IPS-18c (cell line): ENCODE measurements around the gene OR10H5.
"Not testable (repeated sequence)": the region's sequence is repeated elsewhere in the genome, so short reads cannot be mapped to it uniquely, and the experiment has no call there.

Source experiments
- H3K4me3 ChIP-seq: 2 replicates; pipeline ENCODE4 v1.7.0; 2013; ENCODE audit warnings: low read depth, mild to moderate bottlenecking, low read length, moderate library complexity; ENCODE audit not compliant: insufficient read depth
- H3K9me3 ChIP-seq: one replicate; pipeline ENCODE4 v1.6.1; 2013; ENCODE audit warnings: mild to moderate bottlenecking, low read length, moderate library complexity; ENCODE audit not compliant: control insufficient read depth, insufficient read depth

OR10H5 gene, protein sequence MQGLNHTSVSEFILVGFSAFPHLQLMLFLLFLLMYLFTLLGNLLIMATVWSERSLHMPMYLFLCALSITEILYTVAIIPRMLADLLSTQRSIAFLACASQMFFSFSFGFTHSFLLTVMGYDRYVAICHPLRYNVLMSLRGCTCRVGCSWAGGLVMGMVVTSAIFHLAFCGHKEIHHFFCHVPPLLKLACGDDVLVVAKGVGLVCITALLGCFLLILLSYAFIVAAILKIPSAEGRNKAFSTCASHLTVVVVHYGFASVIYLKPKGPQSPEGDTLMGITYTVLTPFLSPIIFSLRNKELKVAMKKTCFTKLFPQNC

GRCh38 chr19:15787611-15788155, at the start of gene OR10H5:
Gene OR10H5, plus strand, starts transcription at chr19:15787661. Its CDS starts 6,388 bp downstream, at chr19:15794049.
- H3K4me3 ChIP-seq, result no peak within 1 kb of the TSS
- H3K9me3 ChIP-seq, result no peaks in the 10 kb centered on the region

DNA sequence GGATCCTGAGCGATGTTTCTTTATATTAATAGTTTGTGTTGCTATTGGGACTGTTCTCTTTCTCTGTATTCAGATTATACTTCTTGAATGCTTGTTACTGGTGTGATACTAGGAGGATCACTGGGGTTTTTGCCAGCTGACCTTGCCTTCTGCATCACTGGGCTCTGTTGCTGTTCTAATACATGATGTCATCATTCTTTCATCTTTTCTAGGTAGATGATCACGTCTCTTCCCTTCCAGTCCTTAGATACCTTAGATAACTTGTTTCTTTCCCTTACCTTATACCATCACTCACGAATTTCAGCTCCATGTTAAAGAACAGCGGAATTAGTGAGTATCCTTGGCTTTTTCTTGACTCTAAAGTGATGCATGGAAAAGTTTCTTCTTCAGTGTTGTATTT, 49.7 kb upstream of the OR10H5 start, which contains the start of gene OR10H3:
Gene OR10H3 (plus strand): TSS at position 264 of the 400 bp plus-strand sequence. CDS start 3,408 bp downstream, outside the sequence.
- Histone ChIP-seq H3K9me3 (peaks cover 16% of the 10 kb centered on the region), H3K4me3 (no peak within 1 kb of the TSS)

DNA sequence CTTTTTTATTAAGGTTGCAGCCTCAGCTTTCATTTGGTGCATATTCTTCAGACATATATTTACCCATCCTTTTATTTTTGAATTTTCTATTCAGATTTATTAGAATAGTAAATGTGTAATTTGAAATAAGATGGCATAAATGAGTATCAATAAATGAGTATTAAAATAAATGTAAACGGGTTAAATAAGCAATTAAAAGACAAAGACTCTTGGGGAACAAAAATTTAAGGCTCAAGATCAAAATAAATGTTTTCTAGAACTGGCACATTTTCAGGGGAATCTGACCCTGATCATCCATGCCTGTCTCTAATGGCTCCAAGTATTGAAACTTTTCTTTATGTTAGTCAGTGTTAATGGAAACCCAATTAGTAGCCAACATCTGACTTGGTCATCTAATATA, 46.7 kb upstream of the OR10H5 start:
- peaks cover 11% of the 10 kb centered on the region for H3K9me3 ChIP-seq

GRCh38 chr19:15748239-15748638, 39.2 kb upstream of the OR10H5 start:
- no peaks in the 10 kb centered on the region for H3K9me3 ChIP-seq

More for the DNA sequence above, 46.7 kb upstream of the OR10H5 start:
- H3K4me3 ChIP-seq, result no peak overlapping the region

GRCh38 chr19:15758379-15758778, 29.1 kb upstream of the OR10H5 start:
- H3K9me3 ChIP-seq, result peaks cover 7% of the 10 kb centered on the region
- H3K4me3 ChIP-seq, result no peak overlapping the region

More at GRCh38 chr19:15748239-15748638, 39.2 kb upstream of the OR10H5 start:
- no peak overlapping the region for H3K4me3 ChIP-seq

DNA sequence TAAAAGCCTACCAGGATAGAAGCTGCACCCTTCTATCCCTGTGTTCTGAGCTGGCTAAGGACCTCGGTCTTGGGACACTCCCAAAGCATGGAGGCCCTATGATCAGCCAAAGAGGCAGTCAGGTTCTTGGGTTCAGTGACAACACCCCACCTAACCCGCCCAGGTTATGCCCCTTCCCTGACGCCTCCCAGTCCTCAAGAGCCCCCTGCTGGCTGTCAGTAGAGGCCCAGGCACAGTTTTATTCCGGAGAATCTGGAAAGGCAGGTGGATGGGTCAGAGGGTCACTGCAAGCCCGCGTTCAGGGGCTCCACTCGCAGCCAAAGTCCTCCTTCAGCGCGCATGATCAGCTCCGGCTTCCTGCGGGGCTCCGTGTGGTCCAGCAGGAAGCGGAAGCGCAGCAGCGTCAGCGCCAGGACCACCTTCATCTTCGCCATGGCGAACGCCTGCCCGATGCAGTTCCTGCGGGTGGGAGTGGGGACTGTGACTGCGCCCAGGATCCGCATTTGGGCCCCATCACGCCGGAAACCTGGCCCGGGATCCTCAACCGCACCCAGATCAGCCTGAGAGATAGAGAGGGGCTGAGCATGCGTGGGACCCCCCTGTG, 27.4 kb upstream of the OR10H5 start:
- Histone ChIP-seq H3K9me3 (peaks cover 7% of the 10 kb centered on the region), H3K4me3 (no peak overlapping the region)

- Histone ChIP-seq H3K9me3 (peaks cover 9% of the 10 kb centered on the region), H3K4me3 (no peak overlapping the region; the same call in 1 of the 2 replicates)
Observed at GRCh38 chr19:15769586-15769985, 17.9 kb upstream of the OR10H5 start.

- H3K9me3 ChIP-seq, result peaks cover 19% of the 10 kb centered on the region
- H3K4me3 ChIP-seq, result not testable (repeated sequence)
Observed at GRCh38 chr19:15774159-15774558, 13.3 kb upstream of the OR10H5 start.

GRCh38 chr19:15775249-15775648, 12.2 kb upstream of the OR10H5 start:
- Histone ChIP-seq H3K4me3 (no peak overlapping the region), H3K9me3 (peaks cover 20% of the 10 kb centered on the region)

DNA sequence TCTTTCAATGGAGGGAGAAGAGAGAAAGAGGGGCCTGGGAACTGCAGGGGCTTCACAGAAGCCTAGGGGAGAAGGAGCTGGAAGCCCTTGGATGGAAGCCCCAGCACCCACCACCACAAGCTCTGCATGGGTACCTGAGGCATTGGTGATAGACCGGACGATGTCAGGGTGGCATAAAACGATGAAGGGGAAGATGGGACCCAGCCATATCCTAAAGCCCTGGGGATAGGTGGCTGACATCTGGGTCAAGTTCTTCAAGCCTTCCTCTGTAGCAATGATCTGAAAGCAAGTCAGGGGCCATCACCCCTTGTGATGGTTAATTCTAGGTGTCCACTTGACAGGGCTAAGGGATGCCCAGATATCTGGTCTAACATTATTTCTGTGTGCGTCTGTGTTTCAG, 11.2 kb upstream of the OR10H5 start:
- Histone ChIP-seq H3K9me3 (peaks cover 21% of the 10 kb centered on the region), H3K4me3 (no peak overlapping the region)

GRCh38 chr19:15776991-15777970, 10.2 kb upstream of the OR10H5 start:
- peaks cover 22% of the 10 kb centered on the region for H3K9me3 ChIP-seq
- H3K4me3 ChIP-seq, result no peak overlapping the region

DNA sequence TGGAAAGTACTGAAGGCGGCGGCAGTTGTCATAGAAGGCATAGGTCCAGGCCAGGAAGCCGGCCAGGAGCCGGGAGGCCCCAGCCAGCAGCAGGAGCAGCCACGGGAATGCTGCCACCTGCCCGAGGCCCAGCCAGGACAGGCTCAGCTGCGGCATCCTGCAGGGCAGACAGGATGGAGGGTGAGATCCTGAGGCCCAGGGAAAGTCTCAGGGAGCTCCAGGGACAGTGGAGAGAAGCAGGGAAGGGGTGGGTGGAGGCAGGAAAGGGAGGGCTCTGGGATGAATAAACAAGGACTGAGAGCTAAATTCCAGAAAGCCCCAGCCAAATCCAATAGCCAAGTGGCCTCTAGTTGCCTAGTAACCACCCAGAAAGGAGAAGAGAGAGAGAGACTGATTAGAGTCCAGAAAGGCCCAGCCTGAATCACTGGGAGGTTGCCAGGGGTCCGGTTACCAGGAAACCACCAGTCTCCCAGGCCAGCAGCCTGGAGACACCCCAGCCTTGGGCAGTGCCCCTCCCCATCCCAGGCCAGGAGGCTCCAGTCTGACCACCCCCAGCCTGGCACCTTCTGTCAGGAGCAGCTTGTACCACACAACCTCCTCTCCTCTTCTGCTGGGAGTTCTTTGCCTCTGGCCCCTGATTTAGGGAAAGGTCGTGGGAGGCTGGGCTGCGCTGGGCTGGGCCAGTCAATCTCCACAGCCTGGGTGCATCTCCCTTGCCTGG, 7.5 kb upstream of the OR10H5 start:
- H3K9me3 ChIP-seq, result peaks cover 17% of the 10 kb centered on the region
- H3K4me3 ChIP-seq, result no peak overlapping the region

- H3K9me3 ChIP-seq, result peaks cover 17% of the 10 kb centered on the region
- no peak overlapping the region for H3K4me3 ChIP-seq
Observed at GRCh38 chr19:15780610-15781418, 6.6 kb upstream of the OR10H5 start.

- H3K4me3 ChIP-seq, result no peak overlapping the region
- peaks cover 13% of the 10 kb centered on the region for H3K9me3 ChIP-seq
Observed at GRCh38 chr19:15781661-15782060, 5.8 kb upstream of the OR10H5 start.

- Histone ChIP-seq H3K4me3 (no peak overlapping the region), H3K9me3 (peaks cover 12% of the 10 kb centered on the region)
Observed at GRCh38 chr19:15782211-15782610, 5.2 kb upstream of the OR10H5 start.

DNA sequence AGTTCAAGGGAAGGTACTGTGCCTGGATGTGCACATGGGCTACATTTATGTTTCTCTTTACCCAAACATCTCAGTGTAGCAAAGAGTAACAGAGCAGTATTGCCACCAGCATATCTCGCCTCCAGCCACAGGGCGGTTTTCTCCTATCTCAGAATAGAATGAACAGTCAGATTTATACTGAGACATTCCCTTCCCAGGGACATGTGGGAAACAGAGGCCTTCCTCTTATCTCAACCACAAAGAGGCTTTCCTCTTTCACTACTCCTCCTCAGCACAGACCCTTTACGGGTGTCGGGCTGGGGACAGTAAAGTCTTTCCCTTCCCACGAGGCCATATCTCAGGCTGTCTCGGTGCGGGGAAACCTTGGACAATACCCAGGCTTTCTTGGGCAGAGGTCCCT, 4.6 kb upstream of the OR10H5 start:
- not testable (repeated sequence) for H3K9me3 ChIP-seq, H3K4me3 ChIP-seq
